Amygdala (tissue), 56 donors: ENCODE measurements around the gene FBXO33.
A peak's percentile ranks its signal among the peaks of the same experiment; 100 is the strongest.

Experiments
- DNase-seq, 56 donors: peaks; one replicate each; lab custom pipeline; 2025; lab: John Stamatoyannopoulos, UW

FBXO33 gene

GRCh38 chr14:39431416-39432178 is 636 bp downstream of the FBXO33 start:
- DNase-seq, result peak in 18 of 56 donors; percentile 12 to 69 (median 52)

DNA sequence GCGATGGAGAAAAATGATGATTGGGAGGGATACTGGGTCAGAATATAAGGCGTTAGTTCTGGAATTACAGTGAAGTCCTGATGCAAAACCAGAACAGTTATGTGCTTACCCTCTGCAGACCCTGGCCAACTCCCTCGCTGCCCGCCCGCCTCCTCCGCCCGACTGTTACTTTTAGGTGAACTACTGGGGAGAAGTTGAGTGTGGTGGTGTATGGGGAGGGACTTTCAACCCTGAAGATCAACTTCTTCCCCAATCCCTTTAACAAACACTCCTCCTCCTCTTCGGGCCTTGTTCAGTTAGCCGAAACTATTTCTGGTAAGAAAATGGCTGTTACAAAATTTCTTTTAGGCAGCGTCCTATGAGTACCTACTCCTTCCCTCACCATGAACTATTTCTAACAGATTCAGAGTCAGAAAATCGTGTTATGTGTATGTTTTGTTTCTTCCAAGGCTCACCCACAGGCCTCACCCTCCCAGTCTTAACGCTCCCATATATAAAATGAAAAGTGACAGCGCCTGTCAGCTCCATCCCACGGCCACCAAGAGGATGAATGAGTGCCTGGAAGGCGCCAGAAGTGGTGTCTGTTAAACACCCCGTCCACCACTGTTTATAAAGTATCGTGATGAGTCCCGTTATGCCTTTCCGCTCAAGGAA is 1.3 kb downstream of the FBXO33 start:
- DNase-seq, result peak in 2 of 56 donors; percentile 1 to 26

- DNase-seq, result no peak
Observed at GRCh38 chr14:39428118-39428517, 4.1 kb downstream of the FBXO33 start.

GRCh38 chr14:39426605-39427004 is 5.6 kb downstream of the FBXO33 start:
- no peak for DNase-seq

DNA sequence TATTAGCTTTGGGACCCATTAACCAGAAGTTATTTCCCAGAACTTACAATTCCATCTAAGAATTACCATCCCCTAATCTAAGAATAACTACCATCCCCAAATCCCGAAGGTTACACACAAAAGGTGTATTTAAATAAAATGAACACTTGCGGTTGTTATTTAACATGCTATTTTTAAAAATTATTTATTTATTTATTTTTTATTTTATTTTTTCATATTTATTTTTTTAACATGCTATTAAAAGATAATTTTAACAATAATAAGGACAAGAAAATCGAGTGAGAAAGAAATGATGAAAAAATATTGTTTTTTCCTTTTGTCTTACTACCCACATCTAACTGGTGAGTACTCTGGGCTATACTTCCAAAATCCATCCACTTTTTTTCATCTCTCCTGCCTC is 6.3 kb downstream of the FBXO33 start:
- DNase-seq, result no peak

GRCh38 chr14:39423793-39424192 is 8.4 kb downstream of the FBXO33 start:
- no peak for DNase-seq

GRCh38 chr14:39422243-39422642 is 10.0 kb downstream of the FBXO33 start:
- DNase-seq, result no peak

- no peak for DNase-seq
Observed at GRCh38 chr14:39419272-39419671, 13.0 kb downstream of the FBXO33 start.

DNA sequence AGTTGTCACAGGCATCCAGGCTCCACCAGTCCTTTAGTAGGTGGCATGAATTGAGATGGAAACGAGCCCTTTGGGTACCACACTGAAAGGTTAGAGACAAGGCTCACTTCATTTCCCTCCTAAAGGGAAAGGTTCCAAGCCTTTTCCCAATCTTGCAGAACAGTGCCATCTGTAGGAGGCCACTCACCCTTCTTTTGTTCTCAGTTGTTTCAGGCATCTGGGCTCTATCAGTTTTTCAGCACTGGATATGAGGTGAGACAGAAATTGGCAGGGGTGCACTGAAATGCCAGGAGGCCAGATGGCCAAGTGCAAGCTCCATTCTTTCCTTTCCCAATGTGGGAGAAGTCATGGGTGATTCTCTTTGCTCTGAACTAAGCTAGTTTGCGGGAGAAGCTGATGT is 15.2 kb downstream of the FBXO33 start:
- DNase-seq, result no peak

GRCh38 chr14:39416072-39416471 is 16.2 kb downstream of the FBXO33 start:
- DNase-seq, result no peak

DNA sequence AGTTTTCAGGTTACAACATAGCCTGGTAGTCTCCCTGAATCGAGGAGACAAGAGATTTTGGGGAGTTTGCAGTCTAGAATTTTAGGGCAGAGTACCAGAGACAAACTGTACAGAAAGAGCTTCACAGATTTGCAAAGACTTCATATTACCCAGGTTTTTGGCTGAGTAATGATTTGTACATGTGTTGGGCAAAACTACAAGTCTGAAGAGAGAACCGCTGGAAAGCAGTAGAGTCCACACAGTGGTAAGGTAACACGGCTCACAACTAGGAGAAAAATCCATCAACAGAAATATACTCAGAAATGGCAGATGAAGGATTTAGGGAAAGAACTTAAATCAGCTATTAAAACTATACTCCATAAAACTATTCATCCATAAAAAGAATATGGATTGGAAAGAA is 25.7 kb downstream of the FBXO33 start:
- DNase-seq, result no peak

DNA sequence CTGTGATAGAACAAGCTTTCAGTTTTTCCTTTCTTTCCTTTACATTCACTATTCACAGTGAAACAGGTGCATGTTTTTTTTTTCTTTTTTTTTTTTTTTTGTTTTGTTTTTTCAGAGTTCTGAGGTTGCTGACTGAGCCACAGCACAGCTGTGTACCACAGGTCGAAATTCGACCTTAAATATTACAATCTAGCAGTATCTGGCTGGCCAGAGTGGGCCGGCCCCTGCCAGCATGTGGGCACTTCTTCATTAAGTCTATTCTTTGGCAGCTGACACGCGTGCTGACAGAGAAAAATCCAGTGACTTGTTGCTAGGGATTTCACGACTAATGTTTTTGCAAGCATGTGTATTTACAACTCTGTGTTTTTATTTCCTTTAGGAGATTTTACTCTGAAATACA is 33.9 kb downstream of the FBXO33 start:
- DNase-seq, result no peak

DNA sequence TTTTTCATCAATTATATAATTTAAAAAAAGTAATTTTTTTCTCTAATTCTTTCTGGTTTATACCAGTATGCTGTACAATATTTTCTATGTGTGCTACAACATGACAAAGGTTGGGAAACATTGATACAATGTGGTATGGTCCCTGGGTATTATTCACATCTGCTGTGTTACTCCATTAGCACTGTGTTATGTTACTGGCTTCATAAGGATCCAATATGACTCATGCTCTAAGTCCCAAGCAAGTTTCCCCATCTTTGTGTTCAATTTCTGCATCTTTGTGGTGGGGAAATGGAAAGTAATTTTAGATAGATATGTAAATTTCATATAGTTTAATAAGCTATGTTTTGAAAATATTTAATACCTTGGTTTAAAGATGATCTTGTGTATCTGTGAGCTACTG is 35.8 kb downstream of the FBXO33 start:
- DNase-seq, result no peak

GRCh38 chr14:39395555-39396254 is 36.5 kb downstream of the FBXO33 start:
- no peak for DNase-seq

DNA sequence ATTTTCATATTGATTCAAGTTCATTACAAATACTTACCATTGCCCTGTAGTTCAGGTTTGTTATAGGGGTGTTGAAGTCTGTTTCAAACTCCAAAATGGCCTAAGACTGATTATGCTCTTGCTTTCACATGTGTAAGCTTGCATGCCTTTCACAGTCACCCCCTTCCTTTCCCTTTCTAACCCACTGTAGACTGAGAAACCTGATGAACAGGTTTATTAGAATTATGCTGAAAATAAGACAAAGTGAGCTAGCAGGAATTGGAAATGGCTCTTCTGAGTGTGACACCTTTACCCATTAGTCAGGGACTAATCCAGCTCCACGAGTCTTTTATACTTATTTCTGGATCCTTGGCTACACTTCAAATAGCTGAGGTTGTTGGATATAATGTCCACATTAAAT is 38.9 kb downstream of the FBXO33 start:
- DNase-seq, result no peak

DNA sequence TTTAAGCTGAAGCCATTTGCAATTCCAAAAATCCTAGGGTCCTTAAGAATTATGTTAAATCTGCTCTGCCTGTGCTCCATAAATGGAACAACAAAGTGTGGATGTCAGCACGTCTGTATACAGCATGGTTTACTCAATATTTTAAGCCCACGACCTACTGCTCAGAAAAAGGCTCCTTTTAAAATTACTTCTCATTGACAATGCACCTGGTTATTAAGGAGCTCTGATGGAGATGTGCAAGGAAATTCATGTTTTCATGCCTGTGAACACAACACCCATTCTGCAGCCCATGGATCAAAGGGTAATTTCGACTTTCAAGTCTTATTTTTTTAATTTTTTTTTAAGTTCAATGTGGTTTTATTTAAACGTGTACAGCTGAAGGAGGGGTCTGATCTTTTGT is 48.1 kb downstream of the FBXO33 start:
- DNase-seq, result no peak

DNA sequence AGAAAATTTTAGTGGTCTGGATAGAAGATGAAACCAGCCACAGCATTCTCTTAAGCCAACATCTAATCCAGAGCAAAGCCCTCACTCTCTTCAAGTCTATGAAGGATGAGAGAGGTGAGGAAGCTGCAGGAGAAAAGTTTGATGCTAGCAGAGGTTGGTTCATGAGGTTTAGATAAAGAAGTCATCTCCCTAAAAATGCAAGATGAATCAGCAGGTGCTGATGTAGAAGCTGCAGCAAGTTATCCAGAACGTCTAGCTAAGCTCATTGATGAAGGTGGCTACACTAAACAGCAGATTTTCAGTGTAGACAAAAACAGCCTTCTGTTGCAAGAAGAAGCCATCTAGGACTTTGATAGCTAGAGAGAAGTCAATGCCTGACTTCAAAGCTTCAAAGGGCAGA is 48.5 kb downstream of the FBXO33 start:
- no peak for DNase-seq

- no peak for DNase-seq
Observed at GRCh38 chr14:39383026-39383660, 49.1 kb downstream of the FBXO33 start.

DNA sequence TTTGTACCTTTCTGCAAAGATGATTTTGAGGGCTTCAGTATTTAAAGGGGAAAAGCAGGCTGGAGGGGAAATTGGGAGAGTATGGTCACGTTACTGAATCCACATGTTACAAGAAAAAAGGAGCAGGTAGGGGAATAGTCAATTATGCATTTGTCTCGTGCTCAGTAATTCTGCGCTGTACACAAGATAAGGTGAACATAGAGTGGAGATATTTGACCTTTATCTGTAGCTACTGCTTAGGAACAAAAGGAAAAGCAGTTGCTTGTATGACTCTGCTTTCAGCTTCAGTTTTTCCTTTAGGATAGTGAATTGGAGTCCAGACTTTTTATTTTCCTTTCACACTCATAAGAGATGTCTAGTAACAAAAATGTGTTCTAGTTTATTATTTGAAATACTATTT is 49.8 kb downstream of the FBXO33 start:
- no peak for DNase-seq

GRCh38 chr14:39381366-39381765 is 50.9 kb downstream of the FBXO33 start:
- peak in 6 of 56 donors; percentile 3 to 23 (median 18) for DNase-seq
